ENCODE measurements around the gene GRM8.

The GRM8 gene

DNA sequence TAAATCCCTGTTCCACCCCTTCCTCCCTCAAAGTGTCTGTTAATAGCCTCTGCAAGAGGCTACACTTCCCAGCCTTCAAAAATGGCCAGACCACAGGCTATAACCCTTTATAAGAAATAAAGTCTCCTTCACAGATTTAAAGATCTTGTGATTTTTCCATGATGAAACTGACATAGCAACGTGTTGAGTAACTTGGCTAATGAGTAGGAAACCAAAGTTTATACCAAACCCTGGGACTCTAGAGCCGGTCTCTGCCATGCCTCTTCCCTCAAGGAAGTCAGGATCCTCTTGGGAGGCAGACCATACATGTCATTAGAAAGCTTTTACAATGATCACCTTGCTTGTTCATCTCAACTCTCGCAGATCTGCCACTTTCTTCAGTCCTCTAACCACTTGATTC lies 44.4 kb downstream of the GRM8 start:
- no peak for ATAC-seq

DNA sequence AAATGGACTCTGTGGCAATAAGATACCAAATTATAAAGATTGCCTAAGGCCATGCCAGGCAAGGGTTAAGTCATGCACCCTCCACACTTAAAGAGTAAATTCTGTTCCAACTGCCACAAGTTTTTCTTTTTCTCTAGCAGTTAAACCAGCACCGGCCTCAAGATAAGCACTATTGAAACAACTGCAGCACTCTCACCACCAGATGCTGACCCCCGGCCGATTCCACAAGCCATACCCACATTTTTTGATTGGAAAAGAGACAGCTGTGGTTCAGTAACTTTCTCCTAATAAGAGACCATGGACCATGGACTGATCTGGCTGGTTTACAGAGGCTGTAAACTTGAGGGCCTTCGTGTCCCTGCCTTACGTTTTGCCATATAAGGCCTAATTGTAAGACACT lies 44.9 kb downstream of the GRM8 start:
- TF ChIP-seq ZC3H10 (CRISPR knock-in tag; IDR thresholded peaks at IDR 0.05) (no peak), ARNTL (CRISPR knock-in tag; IDR thresholded peaks at IDR 0.05; ENCODE audit: borderline replicate concordance, low read depth) (no peak), OSR1 (CRISPR knock-in tag; IDR thresholded peaks at IDR 0.05) (no peak), ZNF70 (CRISPR knock-in tag; IDR thresholded peaks at IDR 0.05) (no peak), ISL1 (CRISPR knock-in tag; IDR thresholded peaks at IDR 0.05) (no peak), ZFP30 (CRISPR knock-in tag; IDR thresholded peaks at IDR 0.05) (no peak), ZNF8 (CRISPR knock-in tag; IDR thresholded peaks at IDR 0.05) (no peak), CSDC2 (CRISPR knock-in tag; IDR thresholded peaks at IDR 0.05) (no peak), BACH2 (CRISPR knock-in tag; IDR thresholded peaks at IDR 0.05; ENCODE audit: borderline replicate concordance) (no peak), RARB (CRISPR knock-in tag; IDR thresholded peaks at IDR 0.05) (no peak), TCF4 (CRISPR knock-in tag; IDR thresholded peaks at IDR 0.05; ENCODE audit: borderline replicate concordance) (no peak)
- TF ChIP-seq, protein P1, sequence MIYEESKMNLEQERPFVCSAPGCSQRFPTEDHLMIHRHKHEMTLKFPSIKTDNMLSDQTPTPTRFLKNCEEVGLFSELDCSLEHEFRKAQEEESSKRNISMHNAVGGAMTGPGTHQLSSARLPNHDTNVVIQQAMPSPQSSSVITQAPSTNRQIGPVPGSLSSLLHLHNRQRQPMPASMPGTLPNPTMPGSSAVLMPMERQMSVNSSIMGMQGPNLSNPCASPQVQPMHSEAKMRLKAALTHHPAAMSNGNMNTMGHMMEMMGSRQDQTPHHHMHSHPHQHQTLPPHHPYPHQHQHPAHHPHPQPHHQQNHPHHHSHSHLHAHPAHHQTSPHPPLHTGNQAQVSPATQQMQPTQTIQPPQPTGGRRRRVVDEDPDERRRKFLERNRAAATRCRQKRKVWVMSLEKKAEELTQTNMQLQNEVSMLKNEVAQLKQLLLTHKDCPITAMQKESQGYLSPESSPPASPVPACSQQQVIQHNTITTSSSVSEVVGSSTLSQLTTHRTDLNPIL (CRISPR knock-in tag; IDR thresholded peaks at IDR 0.05; ENCODE audit: low read depth), result no peak
- TF ChIP-seq, protein P2, sequence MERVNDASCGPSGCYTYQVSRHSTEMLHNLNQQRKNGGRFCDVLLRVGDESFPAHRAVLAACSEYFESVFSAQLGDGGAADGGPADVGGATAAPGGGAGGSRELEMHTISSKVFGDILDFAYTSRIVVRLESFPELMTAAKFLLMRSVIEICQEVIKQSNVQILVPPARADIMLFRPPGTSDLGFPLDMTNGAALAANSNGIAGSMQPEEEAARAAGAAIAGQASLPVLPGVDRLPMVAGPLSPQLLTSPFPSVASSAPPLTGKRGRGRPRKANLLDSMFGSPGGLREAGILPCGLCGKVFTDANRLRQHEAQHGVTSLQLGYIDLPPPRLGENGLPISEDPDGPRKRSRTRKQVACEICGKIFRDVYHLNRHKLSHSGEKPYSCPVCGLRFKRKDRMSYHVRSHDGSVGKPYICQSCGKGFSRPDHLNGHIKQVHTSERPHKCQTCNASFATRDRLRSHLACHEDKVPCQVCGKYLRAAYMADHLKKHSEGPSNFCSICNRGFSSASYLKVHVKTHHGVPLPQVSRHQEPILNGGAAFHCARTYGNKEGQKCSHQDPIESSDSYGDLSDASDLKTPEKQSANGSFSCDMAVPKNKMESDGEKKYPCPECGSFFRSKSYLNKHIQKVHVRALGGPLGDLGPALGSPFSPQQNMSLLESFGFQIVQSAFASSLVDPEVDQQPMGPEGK (CRISPR knock-in tag; IDR thresholded peaks at IDR 0.05; ENCODE audit: borderline replicate concordance), result no peak

More for the DNA sequence above, 44.4 kb downstream of the GRM8 start:
- no peak for TF ChIP-seq ZNF565 (CRISPR knock-in tag; conservative IDR thresholded peaks at IDR 0.05; ENCODE audit: low read depth)
- TF ChIP-seq ZNF8 (CRISPR knock-in tag; IDR thresholded peaks at IDR 0.05), result no peak
- TF ChIP-seq ZC3H10 (CRISPR knock-in tag; IDR thresholded peaks at IDR 0.05), result no peak
- TF ChIP-seq, protein P2 (CRISPR knock-in tag; IDR thresholded peaks at IDR 0.05; ENCODE audit: borderline replicate concordance), result no peak
- TF ChIP-seq ZFP30 (CRISPR knock-in tag; IDR thresholded peaks at IDR 0.05), result no peak
- TF ChIP-seq SNAI2 (CRISPR knock-in tag; IDR thresholded peaks at IDR 0.05), result no peak
- no peak for TF ChIP-seq ZNF70 (CRISPR knock-in tag; IDR thresholded peaks at IDR 0.05)
- TF ChIP-seq, protein P3, sequence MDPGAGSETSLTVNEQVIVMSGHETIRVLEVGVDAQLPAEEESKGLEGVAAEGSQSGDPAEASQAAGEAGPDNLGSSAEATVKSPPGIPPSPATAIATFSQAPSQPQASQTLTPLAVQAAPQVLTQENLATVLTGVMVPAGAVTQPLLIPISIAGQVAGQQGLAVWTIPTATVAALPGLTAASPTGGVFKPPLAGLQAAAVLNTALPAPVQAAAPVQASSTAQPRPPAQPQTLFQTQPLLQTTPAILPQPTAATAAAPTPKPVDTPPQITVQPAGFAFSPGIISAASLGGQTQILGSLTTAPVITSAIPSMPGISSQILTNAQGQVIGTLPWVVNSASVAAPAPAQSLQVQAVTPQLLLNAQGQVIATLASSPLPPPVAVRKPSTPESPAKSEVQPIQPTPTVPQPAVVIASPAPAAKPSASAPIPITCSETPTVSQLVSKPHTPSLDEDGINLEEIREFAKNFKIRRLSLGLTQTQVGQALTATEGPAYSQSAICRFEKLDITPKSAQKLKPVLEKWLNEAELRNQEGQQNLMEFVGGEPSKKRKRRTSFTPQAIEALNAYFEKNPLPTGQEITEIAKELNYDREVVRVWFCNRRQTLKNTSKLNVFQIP (CRISPR knock-in tag; IDR thresholded peaks at IDR 0.05; ENCODE audit: borderline replicate concordance, low read depth), result no peak
- TF ChIP-seq CSDC2 (CRISPR knock-in tag; IDR thresholded peaks at IDR 0.05), result no peak
- TF ChIP-seq, protein P4, sequence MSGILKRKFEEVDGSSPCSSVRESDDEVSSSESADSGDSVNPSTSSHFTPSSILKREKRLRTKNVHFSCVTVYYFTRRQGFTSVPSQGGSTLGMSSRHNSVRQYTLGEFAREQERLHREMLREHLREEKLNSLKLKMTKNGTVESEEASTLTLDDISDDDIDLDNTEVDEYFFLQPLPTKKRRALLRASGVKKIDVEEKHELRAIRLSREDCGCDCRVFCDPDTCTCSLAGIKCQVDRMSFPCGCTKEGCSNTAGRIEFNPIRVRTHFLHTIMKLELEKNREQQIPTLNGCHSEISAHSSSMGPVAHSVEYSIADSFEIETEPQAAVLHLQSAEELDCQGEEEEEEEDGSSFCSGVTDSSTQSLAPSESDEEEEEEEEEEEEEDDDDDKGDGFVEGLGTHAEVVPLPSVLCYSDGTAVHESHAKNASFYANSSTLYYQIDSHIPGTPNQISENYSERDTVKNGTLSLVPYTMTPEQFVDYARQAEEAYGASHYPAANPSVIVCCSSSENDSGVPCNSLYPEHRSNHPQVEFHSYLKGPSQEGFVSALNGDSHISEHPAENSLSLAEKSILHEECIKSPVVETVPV (CRISPR knock-in tag; IDR thresholded peaks at IDR 0.05), result no peak

DNA sequence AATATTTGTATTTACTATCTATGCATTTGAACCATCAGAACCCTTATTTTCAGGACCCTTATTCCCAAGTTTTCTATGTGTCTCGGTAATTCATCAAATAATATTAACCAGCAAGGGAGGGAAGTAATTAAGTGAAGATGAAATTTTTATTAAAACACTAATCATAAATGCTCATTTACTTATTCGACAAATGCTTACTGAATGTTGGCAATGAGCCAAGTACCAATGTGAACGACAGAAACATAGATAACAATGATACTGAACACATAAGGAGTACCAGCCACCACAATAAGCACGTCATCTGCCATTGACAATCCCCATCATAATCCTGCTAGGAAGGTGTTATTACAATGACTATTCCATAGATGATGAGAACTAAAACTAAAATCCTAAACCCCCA lies 45.5 kb downstream of the GRM8 start:
- ATAC-seq, result no peak
- no peak for TF ChIP-seq TOX (CRISPR knock-in tag; IDR thresholded peaks at IDR 0.05; ENCODE audit: borderline replicate concordance)
- TF ChIP-seq, protein P3 (CRISPR knock-in tag; IDR thresholded peaks at IDR 0.05; ENCODE audit: borderline replicate concordance, low read depth), result no peak
- TF ChIP-seq ZNF70 (CRISPR knock-in tag; IDR thresholded peaks at IDR 0.05), result no peak
- no peak for TF ChIP-seq ARNTL (CRISPR knock-in tag; IDR thresholded peaks at IDR 0.05; ENCODE audit: borderline replicate concordance, low read depth)
- TF ChIP-seq, protein P4 (CRISPR knock-in tag; IDR thresholded peaks at IDR 0.05), result no peak
- no peak for TF ChIP-seq PPARA (CRISPR knock-in tag; IDR thresholded peaks at IDR 0.05; ENCODE audit: borderline replicate concordance)
- TF ChIP-seq, protein P5, sequence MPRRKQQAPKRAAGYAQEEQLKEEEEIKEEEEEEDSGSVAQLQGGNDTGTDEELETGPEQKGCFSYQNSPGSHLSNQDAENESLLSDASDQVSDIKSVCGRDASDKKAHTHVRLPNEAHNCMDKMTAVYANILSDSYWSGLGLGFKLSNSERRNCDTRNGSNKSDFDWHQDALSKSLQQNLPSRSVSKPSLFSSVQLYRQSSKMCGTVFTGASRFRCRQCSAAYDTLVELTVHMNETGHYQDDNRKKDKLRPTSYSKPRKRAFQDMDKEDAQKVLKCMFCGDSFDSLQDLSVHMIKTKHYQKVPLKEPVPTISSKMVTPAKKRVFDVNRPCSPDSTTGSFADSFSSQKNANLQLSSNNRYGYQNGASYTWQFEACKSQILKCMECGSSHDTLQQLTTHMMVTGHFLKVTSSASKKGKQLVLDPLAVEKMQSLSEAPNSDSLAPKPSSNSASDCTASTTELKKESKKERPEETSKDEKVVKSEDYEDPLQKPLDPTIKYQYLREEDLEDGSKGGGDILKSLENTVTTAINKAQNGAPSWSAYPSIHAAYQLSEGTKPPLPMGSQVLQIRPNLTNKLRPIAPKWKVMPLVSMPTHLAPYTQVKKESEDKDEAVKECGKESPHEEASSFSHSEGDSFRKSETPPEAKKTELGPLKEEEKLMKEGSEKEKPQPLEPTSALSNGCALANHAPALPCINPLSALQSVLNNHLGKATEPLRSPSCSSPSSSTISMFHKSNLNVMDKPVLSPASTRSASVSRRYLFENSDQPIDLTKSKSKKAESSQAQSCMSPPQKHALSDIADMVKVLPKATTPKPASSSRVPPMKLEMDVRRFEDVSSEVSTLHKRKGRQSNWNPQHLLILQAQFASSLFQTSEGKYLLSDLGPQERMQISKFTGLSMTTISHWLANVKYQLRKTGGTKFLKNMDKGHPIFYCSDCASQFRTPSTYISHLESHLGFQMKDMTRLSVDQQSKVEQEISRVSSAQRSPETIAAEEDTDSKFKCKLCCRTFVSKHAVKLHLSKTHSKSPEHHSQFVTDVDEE (CRISPR knock-in tag; IDR thresholded peaks at IDR 0.05), result no peak
- no peak for TF ChIP-seq RARB (CRISPR knock-in tag; IDR thresholded peaks at IDR 0.05)
- no peak for TF ChIP-seq ISL1 (CRISPR knock-in tag; IDR thresholded peaks at IDR 0.05)
- no peak for TF ChIP-seq OSR1 (CRISPR knock-in tag; IDR thresholded peaks at IDR 0.05)
- no peak for TF ChIP-seq SNAI2 (CRISPR knock-in tag; IDR thresholded peaks at IDR 0.05)
- TF ChIP-seq BACH2 (CRISPR knock-in tag; IDR thresholded peaks at IDR 0.05; ENCODE audit: borderline replicate concordance), result no peak
- TF ChIP-seq GLIS3 (CRISPR knock-in tag; IDR thresholded peaks at IDR 0.05), result no peak
- TF ChIP-seq ZC3H10 (CRISPR knock-in tag; IDR thresholded peaks at IDR 0.05), result no peak
- no peak for TF ChIP-seq TCF4 (CRISPR knock-in tag; IDR thresholded peaks at IDR 0.05; ENCODE audit: borderline replicate concordance)
- no peak for TF ChIP-seq ZNF8 (CRISPR knock-in tag; IDR thresholded peaks at IDR 0.05)

More for the DNA sequence above, 44.9 kb downstream of the GRM8 start:
- ATAC-seq, result no peak
